Esophagus muscularis mucosa (tissue), 3 donors: ENCODE measurements around the gene YWHAH.

Source experiments
- CTCF ChIP-seq, 3 experiments: fragments of 200-600 bp in 2 of 3; fragments of 450-650 bp in 1 of 3; sonication (generic) in 2 of 3; IDR thresholded peaks; one replicate each; pipeline ENCODE4 v1.5.1; 2017 to 2019; ENCODE audit warnings: antibody characterized with exemption in 3 of 3, mild to moderate bottlenecking in 2 of 3, moderate library complexity in 1 of 3
- POLR2AphosphoS5 ChIP-seq, 2 donors: sonication (generic); formaldehyde crosslinking; IDR thresholded peaks; one replicate each; pipeline ENCODE4 v1.6.1; 2017; ENCODE audit warnings: antibody characterized with exemption in 2 of 2

- TF ChIP-seq POLR2AphosphoS5 (IDR thresholded peaks at IDR 0.05), result no peak
- TF ChIP-seq CTCF (IDR thresholded peaks at IDR 0.05), result no peak
Observed at GRCh38 chr22:31973739-31974138, 29.4 kb downstream of the YWHAH start.
